Measurements from ENCODE around the gene ZFPL1. TPM values are rescaled to one million over a fixed set of nuclear protein-coding genes. Genes with fewer than 3 reads are reported as not detected.
A peak's percentile ranks its signal among the peaks of the same experiment; 100 is the strongest.

The ZFPL1 gene
- total and polyA plus RNA-seq, 4 donors, result 34.5 to 45.8 (median 35.2) TPM

GRCh38 chr11:65109231-65110198 lies 25.5 kb downstream of the ZFPL1 start:
- Histone ChIP-seq H3K4me3 (no peak overlapping the region), H3K9me3 (ENCODE audit: control insufficient read depth in 4 of 4, insufficient read depth in 3 of 4, low read length in 3 of 4) (no peaks in the 10 kb centered on the region), H3K9ac (ENCODE audit: insufficient read depth in 1 of 2, low read length in 2 of 2) (no peak overlapping the region), H3K4me1 (ENCODE audit: control insufficient read depth in 5 of 5, insufficient read depth in 5 of 5, low read length in 5 of 5) (peaks cover 0 to 25% (median 9%) of the 10 kb centered on the region in 5 donors), H3K27me3 (ENCODE audit: control insufficient read depth in 3 of 3, insufficient read depth in 3 of 3, low read length in 2 of 3) (peaks cover 0 to 3% (median 0%) of the 10 kb centered on the region in 3 donors), H3K36me3 (ENCODE audit: control insufficient read depth in 4 of 4, insufficient read depth in 4 of 4, low read length in 4 of 4) (peaks cover 4 to 31% (median 8%) of the 10 kb centered on the region in 4 donors), H3K27ac (ENCODE audit: low read depth in 1 of 2, low read length in 1 of 2) (no peak overlapping the region)
- no peak for ATAC-seq (ENCODE audit: insufficient read depth, low FRiP score)
- no peak for DNase-seq
- WGBS, 2 donors, result 91 to 93% methylated on average over 36 of the region's 36 CpGs
- TF ChIP-seq CTCF (IDR thresholded peaks at IDR 0.05; ENCODE audit: control extremely low read depth, extremely low read depth), result no peak

GRCh38 chr11:65110354-65110861 lies 26.4 kb downstream of the ZFPL1 start:
- H3K4me3 ChIP-seq, result no peak overlapping the region
- WGBS, 2 donors, result 11 to 12% methylated on average over 18 of the region's 18 CpGs
- DNase-seq, result peak; percentile 81 to 88 (median 84)

GRCh38 chr11:65111159-65111743 lies 27.2 kb downstream of the ZFPL1 start:
- Histone ChIP-seq H3K4me1 (ENCODE audit: control insufficient read depth in 5 of 5, insufficient read depth in 5 of 5, low read length in 5 of 5) (peaks cover 0 to 29% (median 9%) of the 10 kb centered on the region in 5 donors), H3K36me3 (ENCODE audit: control insufficient read depth in 4 of 4, insufficient read depth in 4 of 4, low read length in 4 of 4) (peaks cover 8 to 27% (median 10%) of the 10 kb centered on the region in 4 donors), H3K4me3 (no peak overlapping the region), H3K9me3 (ENCODE audit: control insufficient read depth in 4 of 4, insufficient read depth in 3 of 4, low read length in 3 of 4) (no peaks in the 10 kb centered on the region), H3K27me3 (ENCODE audit: control insufficient read depth in 3 of 3, insufficient read depth in 3 of 3, low read length in 2 of 3) (peaks cover 0 to 3% (median 0%) of the 10 kb centered on the region in 3 donors), H3K9ac (ENCODE audit: insufficient read depth in 1 of 2, low read length in 2 of 2) (no peak overlapping the region), H3K27ac (ENCODE audit: low read depth in 1 of 2, low read length in 1 of 2) (peak overlapping the region in 1 of 2 donors; percentile 52)
- DNase-seq (no peak), ATAC-seq (ENCODE audit: insufficient read depth, low FRiP score) (no peak)
- TF ChIP-seq CTCF (IDR thresholded peaks at IDR 0.05; ENCODE audit: control extremely low read depth, extremely low read depth), result no peak
- WGBS, 2 donors, result 62 to 68% methylated on average over 31 of the region's 31 CpGs

More at GRCh38 chr11:65110354-65110861, 26.4 kb downstream of the ZFPL1 start:
- ATAC-seq (ENCODE audit: insufficient read depth, low FRiP score), result peak; percentile 48
- Histone ChIP-seq H3K9ac (ENCODE audit: insufficient read depth in 1 of 2, low read length in 2 of 2) (no peak overlapping the region), H3K36me3 (ENCODE audit: control insufficient read depth in 4 of 4, insufficient read depth in 4 of 4, low read length in 4 of 4) (peaks cover 4 to 31% (median 8%) of the 10 kb centered on the region in 4 donors), H3K27me3 (ENCODE audit: control insufficient read depth in 3 of 3, insufficient read depth in 3 of 3, low read length in 2 of 3) (peaks cover 0 to 3% (median 0%) of the 10 kb centered on the region in 3 donors), H3K9me3 (ENCODE audit: control insufficient read depth in 4 of 4, insufficient read depth in 3 of 4, low read length in 3 of 4) (no peaks in the 10 kb centered on the region), H3K27ac (ENCODE audit: low read depth in 1 of 2, low read length in 1 of 2) (peak overlapping the region in 1 of 2 donors; percentile 52), H3K4me1 (ENCODE audit: control insufficient read depth in 5 of 5, insufficient read depth in 5 of 5, low read length in 5 of 5) (peaks cover 0 to 25% (median 9%) of the 10 kb centered on the region in 5 donors)
- TF ChIP-seq CTCF (IDR thresholded peaks at IDR 0.05; ENCODE audit: control extremely low read depth, extremely low read depth), result peak; percentile 98

Data from lung (tissue), 12 donors.